Retinal pigment epithelial cell (primary cell): ENCODE measurements around the gene GNAZ.

Experiments
- DNase-seq: peaks from one replicate; pipeline ENCODE4 v3.0.0-alpha.2; 2010; ENCODE audit warnings: low read depth
- H3K4me3 ChIP-seq: 2 replicates; pipeline ENCODE4 v1.5.1; 2011; ENCODE audit warnings: mild to moderate bottlenecking, low read length, control low read depth, moderate library complexity
- CTCF ChIP-seq: conservative IDR thresholded peaks from 2 replicates; pipeline ENCODE4 v1.5.1; 2011; ENCODE audit warnings: low read depth, low read length, control low read depth, inconsistent platforms

GNAZ gene

DNA sequence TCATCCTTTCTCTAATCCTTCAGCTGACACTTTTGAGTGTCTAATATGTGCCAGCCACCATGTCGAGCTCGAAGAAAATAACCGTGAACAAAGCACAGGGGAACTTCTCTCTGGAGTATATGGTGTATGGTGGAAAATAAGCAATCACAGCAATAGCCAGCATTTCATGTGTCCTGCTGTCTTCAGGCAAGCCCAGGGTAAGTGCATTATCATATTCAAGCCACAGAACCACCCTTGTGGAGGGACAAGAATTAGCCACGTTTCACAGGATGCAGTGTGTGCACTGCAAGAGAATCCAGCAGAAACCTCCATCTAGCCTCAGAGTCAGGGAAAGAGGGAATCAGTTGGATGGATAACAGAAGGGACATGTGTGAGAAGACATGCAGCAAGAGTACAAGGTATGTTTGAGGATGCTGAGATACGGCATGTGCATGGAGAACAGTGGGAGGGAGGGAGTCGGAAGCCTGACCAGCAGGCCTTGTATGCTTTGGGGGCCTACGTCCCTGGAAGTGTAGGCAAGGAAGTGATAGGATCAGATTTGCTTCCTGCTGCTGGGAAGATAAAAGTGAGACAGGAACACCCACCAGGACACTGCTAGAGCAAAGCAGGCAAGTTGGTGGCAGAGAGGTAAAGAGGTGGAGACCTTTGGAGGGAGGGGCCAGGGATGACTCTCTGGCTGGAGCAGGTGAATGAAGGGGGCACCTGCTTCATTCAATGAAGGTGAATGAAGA, 14.7 kb upstream of the GNAZ start:
- TF ChIP-seq CTCF, result no peak

GRCh38 chr22:23057331-23057730, 13.0 kb upstream of the GNAZ start:
- H3K4me3 ChIP-seq, result no peak overlapping the region
- no peak for DNase-seq
- no peak for TF ChIP-seq CTCF

More for the DNA sequence above, 14.7 kb upstream of the GNAZ start:
- no peak overlapping the region for H3K4me3 ChIP-seq
- no peak for DNase-seq

- DNase-seq, result no peak
- H3K4me3 ChIP-seq, result no peak overlapping the region
- no peak for TF ChIP-seq CTCF
These were observed 12.3 kb upstream of the GNAZ start for GRCh38 chr22:23058063-23058462.

GRCh38 chr22:23058481-23059283, 11.6 kb upstream of the GNAZ start:
- TF ChIP-seq CTCF, result no peak
- no peak overlapping the region for H3K4me3 ChIP-seq
- DNase-seq, result no peak

- DNase-seq, result no peak
- no peak overlapping the region for H3K4me3 ChIP-seq
These were observed 10.9 kb upstream of the GNAZ start for GRCh38 chr22:23059284-23059948.

More at GRCh38 chr22:23059284-23059948, 10.9 kb upstream of the GNAZ start:
- TF ChIP-seq CTCF, result no peak
